Measurements from ENCODE around the gene INF2.

INF2 gene

GRCh38 chr14:104709387-104710039 is 20.1 kb downstream of the INF2 start:
- Mint-ChIP-seq H3K9me3 (no peaks in the 10 kb centered on the region), H3K4me1 (peaks cover 6% of the 10 kb centered on the region), H3K4me3 (no peak overlapping the region), H3K27me3 (no peaks in the 10 kb centered on the region), H3K27ac (no peak overlapping the region)
- no peak for DNase-seq
- ATAC-seq = no peak

GRCh38 chr14:104710071-104710735 is 20.8 kb downstream of the INF2 start:
- DNase-seq (no peak), ATAC-seq (no peak)
- Mint-ChIP-seq H3K27me3 (no peaks in the 10 kb centered on the region), H3K4me3 (no peak overlapping the region), H3K4me1 (peaks cover 6% of the 10 kb centered on the region), H3K9me3 (no peaks in the 10 kb centered on the region), H3K27ac (no peak overlapping the region)

- ATAC-seq (no peak), DNase-seq (no peak)
- H3K4me3 Mint-ChIP-seq = no peak overlapping the region
- peaks cover 6% of the 10 kb centered on the region for H3K4me1 Mint-ChIP-seq
- no peaks in the 10 kb centered on the region for H3K9me3 Mint-ChIP-seq
- no peak overlapping the region for H3K27ac Mint-ChIP-seq
- H3K27me3 Mint-ChIP-seq = no peaks in the 10 kb centered on the region
Measured at GRCh38 chr14:104712881-104713734, 23.7 kb downstream of the INF2 start.

- ATAC-seq (no peak), DNase-seq (no peak)
- Mint-ChIP-seq H3K27ac (no peak overlapping the region), H3K27me3 (no peaks in the 10 kb centered on the region), H3K4me1 (no peaks in the 10 kb centered on the region), H3K9me3 (no peaks in the 10 kb centered on the region), H3K4me3 (no peak overlapping the region)
Measured at GRCh38 chr14:104714066-104714465, 24.6 kb downstream of the INF2 start.

- DNase-seq (no peak), ATAC-seq (no peak)
- no peaks in the 10 kb centered on the region for H3K27me3 Mint-ChIP-seq
- no peak overlapping the region for H3K27ac Mint-ChIP-seq
- no peak overlapping the region for H3K4me3 Mint-ChIP-seq
- no peaks in the 10 kb centered on the region for H3K4me1 Mint-ChIP-seq
- no peaks in the 10 kb centered on the region for H3K9me3 Mint-ChIP-seq
Measured at GRCh38 chr14:104714681-104715080, 25.3 kb downstream of the INF2 start.

GRCh38 chr14:104715416-104715815 is 26.0 kb downstream of the INF2 start:
- H3K9me3 Mint-ChIP-seq = no peaks in the 10 kb centered on the region
- no peak overlapping the region for H3K4me3 Mint-ChIP-seq
- no peaks in the 10 kb centered on the region for H3K4me1 Mint-ChIP-seq
- no peak for ATAC-seq
- no peak for DNase-seq
- H3K27ac Mint-ChIP-seq = no peak overlapping the region
- H3K27me3 Mint-ChIP-seq = no peaks in the 10 kb centered on the region

- no peak for ATAC-seq
- H3K4me3 Mint-ChIP-seq = no peak overlapping the region
- no peaks in the 10 kb centered on the region for H3K4me1 Mint-ChIP-seq
- no peaks in the 10 kb centered on the region for H3K9me3 Mint-ChIP-seq
- no peak overlapping the region for H3K27ac Mint-ChIP-seq
- no peak for DNase-seq
- H3K27me3 Mint-ChIP-seq = no peaks in the 10 kb centered on the region
Measured at GRCh38 chr14:104715871-104716270, 26.5 kb downstream of the INF2 start.

GRCh38 chr14:104717137-104717536 is 27.7 kb downstream of the INF2 start:
- peak; percentile 50 for ATAC-seq
- Mint-ChIP-seq H3K4me3 (no peak overlapping the region), H3K4me1 (no peaks in the 10 kb centered on the region), H3K27ac (no peak overlapping the region), H3K27me3 (no peaks in the 10 kb centered on the region), H3K9me3 (no peaks in the 10 kb centered on the region)
- no peak for DNase-seq

- H3K4me1 Mint-ChIP-seq = no peaks in the 10 kb centered on the region
- H3K27ac Mint-ChIP-seq = no peak overlapping the region
- H3K27me3 Mint-ChIP-seq = no peaks in the 10 kb centered on the region
- H3K9me3 Mint-ChIP-seq = no peaks in the 10 kb centered on the region
- no peak for DNase-seq
- no peak for ATAC-seq
- H3K4me3 Mint-ChIP-seq = no peak overlapping the region
Measured at GRCh38 chr14:104717646-104718045, 28.2 kb downstream of the INF2 start.

GRCh38 chr14:104718147-104718546 is 28.7 kb downstream of the INF2 start:
- no peak for ATAC-seq
- Mint-ChIP-seq H3K27me3 (no peaks in the 10 kb centered on the region), H3K4me1 (no peaks in the 10 kb centered on the region), H3K27ac (no peak overlapping the region), H3K9me3 (no peaks in the 10 kb centered on the region), H3K4me3 (no peak overlapping the region)
- DNase-seq = no peak

- H3K27ac Mint-ChIP-seq = no peak overlapping the region
- ATAC-seq (no peak), DNase-seq (no peak)
- H3K27me3 Mint-ChIP-seq = no peaks in the 10 kb centered on the region
- H3K4me3 Mint-ChIP-seq = no peak overlapping the region
- H3K9me3 Mint-ChIP-seq = no peaks in the 10 kb centered on the region
- no peaks in the 10 kb centered on the region for H3K4me1 Mint-ChIP-seq
Measured at GRCh38 chr14:104718871-104719270, 29.5 kb downstream of the INF2 start.

GRCh38 chr14:104719343-104719742 is 29.9 kb downstream of the INF2 start:
- H3K27me3 Mint-ChIP-seq = no peaks in the 10 kb centered on the region
- ATAC-seq (no peak), DNase-seq (no peak)
- H3K27ac Mint-ChIP-seq = no peak overlapping the region
- H3K4me1 Mint-ChIP-seq = no peaks in the 10 kb centered on the region
- H3K4me3 Mint-ChIP-seq = no peak overlapping the region
- no peaks in the 10 kb centered on the region for H3K9me3 Mint-ChIP-seq

GRCh38 chr14:104721505-104722431 is 32.4 kb downstream of the INF2 start:
- H3K4me3 Mint-ChIP-seq = no peak overlapping the region
- DNase-seq (no peak), ATAC-seq (no peak)
- no peaks in the 10 kb centered on the region for H3K27me3 Mint-ChIP-seq
- no peaks in the 10 kb centered on the region for H3K9me3 Mint-ChIP-seq
- H3K27ac Mint-ChIP-seq = no peak overlapping the region
- peaks cover 11% of the 10 kb centered on the region for H3K4me1 Mint-ChIP-seq

GRCh38 chr14:104722938-104723650 is 33.7 kb downstream of the INF2 start:
- no peaks in the 10 kb centered on the region for H3K27me3 Mint-ChIP-seq
- ATAC-seq (peak; percentile 1), DNase-seq (peak in 1 of 2 donors; percentile 33)
- H3K27ac Mint-ChIP-seq = no peak overlapping the region
- peaks cover 16% of the 10 kb centered on the region for H3K4me1 Mint-ChIP-seq
- H3K9me3 Mint-ChIP-seq = no peaks in the 10 kb centered on the region
- peak overlapping the region in 1 of 2 donors; percentile 24 for H3K4me3 Mint-ChIP-seq
